ENCODE data around the gene IMMP2L.

The IMMP2L gene

DNA sequence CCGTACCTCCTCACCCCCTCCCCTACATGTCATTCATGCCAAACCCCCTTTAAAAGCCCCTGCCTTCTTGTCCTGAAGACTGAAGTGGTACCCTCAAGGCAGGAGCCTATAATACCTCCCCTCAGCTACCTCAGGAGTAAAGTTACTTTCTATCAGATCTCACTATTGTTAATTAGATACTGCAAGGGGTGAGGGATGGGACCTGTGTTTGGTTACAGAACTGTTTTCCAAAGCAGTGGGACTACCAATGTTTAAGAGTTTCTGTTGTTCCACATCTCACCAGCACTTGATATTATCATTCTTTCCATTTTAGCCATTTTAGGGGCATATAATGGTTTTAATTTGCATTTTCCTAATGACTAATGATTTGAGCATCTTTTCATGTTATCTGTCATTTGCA is 668.2 kb downstream of the IMMP2L start:
- no peak for DNase-seq

DNA sequence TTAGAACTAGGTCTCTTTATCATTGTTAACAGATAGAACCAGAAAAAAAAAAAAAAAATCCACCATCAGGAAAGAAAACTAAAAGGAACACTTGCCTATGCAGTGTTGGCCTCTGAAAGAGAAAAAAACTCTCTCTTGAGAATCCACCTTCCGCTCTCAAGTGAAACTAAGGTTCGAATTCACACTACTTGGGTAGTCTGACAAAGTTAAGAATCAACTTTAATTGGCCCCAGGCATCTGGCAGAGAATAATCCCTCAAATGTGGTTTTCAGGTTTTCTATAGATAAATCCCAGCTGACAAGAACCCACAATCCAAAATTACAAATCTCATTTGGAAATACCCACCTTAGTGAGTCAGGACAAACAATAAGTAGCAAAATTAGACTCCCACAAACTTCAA is 671.1 kb downstream of the IMMP2L start:
- no peak for DNase-seq

DNA sequence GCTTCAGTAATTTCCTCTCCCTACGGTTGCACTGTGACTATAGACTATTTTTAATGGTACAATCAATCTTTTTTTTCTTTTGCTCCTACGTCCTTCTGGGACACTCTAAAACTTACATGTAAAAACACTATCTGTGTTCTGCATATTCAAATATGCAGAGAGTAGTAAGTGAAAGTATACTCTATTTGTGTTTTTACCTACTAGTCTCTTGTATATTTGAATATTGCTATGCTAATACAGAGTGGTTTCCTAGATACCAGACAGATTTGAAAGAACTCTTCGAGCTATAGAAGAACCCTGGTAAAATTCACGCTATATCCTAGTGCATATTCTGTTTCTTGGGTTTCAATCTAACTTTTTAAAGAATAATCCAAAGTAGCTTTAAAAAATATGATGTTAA is 672.2 kb downstream of the IMMP2L start:
- no peak for DNase-seq

DNA sequence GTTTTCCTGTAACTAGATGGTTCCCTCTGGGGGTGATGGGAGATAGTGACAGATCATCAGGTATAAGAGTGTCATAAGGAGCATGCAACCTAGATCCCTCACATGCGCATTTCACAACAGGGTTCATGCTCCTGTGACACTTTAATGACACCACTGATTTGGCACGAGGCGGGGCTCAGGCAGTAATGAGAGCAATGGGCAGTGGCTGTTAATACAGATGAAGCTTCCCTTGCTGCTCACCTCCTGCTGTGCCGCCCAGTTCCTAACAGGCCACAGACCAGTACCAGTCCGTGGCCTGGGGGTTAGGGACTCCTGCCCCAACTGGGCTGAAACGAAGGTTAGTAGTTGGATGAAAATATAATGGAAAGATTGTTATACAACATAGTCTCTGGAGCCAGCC is 673.0 kb downstream of the IMMP2L start:
- DNase-seq = no peak

DNA sequence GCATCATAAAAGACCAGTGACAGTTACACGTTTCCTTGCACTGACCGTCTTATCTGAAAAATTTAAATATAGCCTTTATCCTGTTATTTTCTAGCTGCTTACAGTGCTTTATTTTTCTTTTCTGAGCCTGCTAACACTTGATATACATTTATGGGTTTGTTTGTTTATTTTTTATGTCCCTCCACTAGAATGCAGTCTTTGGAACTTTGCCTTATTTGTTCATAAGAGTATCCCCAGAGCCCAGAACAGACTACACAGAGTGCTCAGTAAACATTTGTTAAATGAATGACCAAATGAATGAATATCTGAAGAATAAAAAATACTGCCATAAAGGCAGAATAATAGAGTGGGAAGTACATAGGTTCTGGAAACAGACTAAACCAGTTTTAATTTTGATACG is 673.7 kb downstream of the IMMP2L start:
- no peak for DNase-seq

DNA sequence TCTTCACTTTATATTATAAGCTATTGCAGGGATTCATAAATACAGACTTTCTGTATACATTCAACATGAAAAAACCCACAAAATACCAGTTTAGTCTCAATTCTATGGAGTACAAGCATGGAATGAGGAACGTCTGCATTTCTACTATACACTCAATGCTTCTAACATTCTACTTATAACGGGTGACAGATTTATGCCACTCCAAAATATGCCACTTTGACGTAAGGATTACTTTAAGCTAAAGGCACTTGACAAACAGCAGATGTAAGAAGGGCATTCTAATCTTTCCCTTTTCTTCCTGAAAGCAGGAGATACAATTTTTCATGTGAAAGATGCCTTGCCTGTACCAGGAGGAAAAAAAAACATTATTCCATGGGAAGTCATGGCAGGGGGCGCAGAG is 676.8 kb downstream of the IMMP2L start:
- DNase-seq = no peak

DNA sequence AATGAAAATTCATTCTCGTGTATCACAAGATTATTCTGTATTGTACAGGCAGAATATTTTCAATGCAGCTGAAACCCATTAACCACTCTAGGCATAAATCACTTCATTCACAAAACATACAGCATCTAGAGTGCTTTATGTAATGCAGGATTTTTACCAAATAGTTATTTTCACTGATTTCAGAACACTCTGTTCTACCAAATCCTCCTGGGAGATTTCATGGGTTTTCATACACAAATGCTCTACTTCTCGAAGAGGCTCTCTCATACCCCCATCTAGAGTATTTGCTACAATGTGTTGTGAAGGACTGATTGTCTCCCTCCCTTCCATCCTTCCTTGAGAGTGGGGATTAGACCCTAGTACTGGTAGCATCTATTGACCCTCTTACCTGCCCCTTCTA is 680.6 kb downstream of the IMMP2L start:
- no peak for DNase-seq

DNA sequence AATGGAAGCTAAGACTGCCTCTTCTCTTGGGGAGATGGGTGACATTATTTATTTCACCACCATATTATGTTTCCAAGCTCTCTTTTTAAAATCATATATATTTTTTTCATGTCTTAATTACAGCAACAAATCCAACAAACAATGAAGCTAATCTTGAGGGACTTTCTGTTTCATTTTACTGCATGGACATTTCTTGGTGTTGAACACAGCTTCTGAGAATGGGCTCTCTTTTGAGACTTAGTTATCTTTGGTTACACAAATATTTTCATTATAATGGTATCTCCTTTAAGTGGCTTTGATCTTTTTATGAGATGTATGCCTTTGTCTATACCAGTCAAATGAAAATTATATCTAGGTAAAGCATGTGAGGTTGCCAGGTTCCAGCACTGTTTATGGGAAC is 681.3 kb downstream of the IMMP2L start:
- no peak for DNase-seq

DNA sequence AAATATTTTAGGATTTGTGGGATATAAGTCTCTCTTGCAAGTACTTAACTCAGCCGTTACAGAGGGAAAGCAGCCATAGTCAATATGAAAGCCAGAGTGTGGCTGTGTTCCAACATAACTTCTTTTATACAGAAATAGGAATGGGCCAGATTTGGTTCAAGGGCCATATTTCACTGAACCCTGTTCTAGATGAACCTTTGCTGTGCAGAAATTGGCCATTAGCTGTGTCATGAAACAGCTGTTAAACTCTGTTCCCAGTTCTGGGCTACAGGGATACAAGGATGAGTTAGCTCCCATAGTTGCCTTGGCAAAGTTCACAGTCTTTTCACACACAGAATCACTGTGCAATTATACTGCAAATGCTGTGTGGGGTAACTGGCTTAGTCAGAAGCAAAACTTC is 685.3 kb downstream of the IMMP2L start:
- DNase-seq = no peak

DNA sequence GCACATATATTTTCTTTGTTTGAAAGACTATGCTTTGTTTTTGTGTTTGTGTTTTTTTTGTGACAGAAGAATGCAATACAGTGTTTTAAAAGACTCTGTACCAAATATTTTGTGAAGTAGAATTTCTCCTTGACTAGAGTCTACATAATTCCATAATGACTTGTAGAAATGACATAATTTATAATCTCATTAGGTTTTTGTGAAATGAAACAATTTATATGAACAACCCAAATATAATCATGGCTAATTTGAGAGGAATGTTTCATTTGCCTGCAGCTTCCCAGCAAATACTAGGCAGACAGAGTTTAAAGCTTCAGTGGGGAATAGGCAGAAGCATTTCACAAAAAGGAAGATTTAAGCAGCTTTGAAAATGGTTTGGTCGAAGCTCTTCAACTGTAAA is 686.9 kb downstream of the IMMP2L start:
- DNase-seq = no peak

DNA sequence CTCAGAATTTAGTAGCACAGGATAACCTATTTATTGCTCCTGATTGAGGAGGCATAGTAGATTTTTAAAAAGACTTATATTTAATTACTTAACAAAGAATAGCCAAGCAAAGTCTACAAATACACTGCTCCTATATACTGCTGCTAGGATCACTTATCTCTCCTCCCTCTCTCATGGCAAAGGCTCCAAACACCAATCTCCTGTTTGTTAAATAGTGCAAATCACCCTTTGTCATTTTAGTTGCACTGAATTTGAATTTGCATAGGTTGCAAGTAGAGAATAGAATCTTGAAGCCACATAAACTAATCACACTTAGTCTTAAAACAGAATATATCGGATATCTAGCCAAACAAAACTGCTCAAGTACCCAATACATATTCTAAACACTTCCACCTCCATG is 690.4 kb downstream of the IMMP2L start:
- DNase-seq = no peak

DNA sequence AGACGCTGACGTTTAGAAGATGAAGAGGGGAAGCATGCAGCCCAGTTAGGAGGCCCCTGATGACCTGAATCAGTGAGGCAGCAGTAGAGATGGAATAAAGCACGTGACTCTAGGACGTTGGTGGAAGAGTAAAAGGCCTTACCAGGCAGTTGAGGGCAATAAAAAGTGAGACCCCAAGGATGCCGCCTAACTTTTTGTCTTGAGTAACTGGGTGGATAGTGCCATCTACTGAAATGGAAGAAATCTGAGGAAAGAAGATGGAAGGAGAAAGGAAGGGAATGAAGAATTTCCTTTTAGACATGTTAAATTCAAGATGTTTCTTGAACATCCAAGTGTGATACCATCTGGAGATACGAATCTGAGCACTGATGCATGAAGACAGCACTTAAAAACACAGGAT is 691.4 kb downstream of the IMMP2L start:
- DNase-seq = no peak

DNA sequence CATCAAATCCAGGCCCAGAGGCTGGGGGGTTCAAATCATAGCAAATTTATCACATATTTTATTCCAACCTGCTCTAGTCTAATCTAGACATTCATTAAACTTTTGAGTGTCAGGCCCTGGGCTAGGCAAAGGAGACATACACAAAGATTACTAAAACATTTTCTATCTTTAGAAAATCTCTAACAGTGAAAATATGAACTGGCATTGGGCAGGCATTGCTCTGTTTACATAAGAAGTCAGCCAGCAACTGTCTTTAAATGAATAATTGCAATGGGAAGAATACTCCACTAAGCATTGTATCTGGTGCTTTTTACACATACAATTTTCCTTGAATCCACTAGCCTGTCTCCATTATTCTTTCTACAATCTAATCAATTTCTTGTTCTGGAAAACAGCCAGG is 693.8 kb downstream of the IMMP2L start:
- no peak for DNase-seq

DNA sequence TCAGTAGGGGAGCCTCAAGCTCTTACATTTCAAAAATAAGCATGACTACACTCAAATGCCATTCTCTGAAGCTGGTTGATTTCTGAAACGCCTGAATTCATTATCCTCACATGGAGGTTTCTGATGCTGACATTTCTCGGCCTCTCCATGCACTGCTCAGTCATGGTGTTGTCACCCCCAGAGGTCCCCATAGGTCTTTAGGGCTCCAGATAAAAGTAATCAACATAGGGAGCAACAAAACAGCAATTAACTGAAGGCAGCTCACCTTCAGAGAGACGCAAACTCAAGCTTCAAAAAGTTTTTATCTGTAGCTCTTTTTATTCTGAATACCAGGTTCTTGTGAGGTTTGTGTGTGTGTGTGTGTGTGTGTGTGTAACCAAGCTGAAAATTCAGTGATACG is 694.5 kb downstream of the IMMP2L start:
- DNase-seq = no peak

DNA sequence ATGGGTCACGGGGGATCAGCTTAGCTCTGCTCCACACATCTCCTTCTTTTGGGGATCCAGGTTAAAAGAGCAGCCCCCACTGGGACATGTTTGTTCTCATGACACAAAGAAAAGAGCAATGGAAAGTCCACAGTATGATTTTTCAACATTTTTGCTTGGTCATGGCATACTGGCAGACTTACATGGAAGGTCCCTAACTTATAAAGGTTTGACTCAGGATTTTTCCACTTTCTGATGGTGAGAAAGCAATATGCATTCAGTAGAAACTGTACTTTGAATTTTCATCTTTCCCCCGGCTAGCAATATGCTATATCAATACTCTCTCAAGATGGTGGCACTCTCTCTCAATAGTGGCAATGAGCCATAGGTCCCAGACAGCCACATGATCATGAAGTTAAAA is 699.0 kb downstream of the IMMP2L start:
- DNase-seq = no peak

DNA sequence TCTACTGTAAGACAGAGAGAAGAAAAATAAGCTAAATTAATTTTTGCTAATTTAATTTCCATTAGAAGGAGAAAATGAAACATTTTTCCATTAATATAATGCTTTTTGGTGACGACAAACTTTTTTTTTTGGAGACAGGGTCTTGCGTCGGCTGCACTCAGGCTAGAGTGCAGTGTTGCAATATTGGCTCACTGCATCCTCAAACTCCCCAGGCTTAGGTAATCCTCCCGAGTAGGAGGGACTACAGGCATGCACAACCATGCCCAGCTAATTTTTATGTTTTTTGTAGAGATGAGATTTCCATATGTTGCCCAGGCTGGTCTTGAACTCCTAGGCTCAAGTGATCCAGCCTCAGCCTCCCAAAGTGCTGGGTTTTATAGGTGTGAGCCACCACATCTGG is 701.1 kb downstream of the IMMP2L start:
- no peak for DNase-seq

DNA sequence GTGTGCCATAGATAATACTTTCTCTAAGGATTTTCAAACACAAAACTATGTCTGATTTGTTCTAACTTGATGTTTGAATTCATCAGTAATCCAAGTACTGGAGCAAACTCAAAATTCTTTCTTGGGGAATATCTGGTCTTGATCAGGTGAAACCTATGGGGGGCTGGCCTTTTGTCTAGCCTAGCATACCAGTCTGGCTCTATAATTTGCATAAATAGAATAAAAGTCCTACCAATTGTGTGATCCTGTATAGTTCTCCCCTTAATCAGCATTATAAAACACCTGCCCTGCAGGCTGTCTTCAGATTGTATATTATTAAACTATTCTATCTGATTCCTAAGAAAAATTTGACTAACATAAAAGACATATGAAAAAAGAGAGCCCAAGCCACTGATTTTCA is 705.2 kb downstream of the IMMP2L start:
- no peak for DNase-seq

DNA sequence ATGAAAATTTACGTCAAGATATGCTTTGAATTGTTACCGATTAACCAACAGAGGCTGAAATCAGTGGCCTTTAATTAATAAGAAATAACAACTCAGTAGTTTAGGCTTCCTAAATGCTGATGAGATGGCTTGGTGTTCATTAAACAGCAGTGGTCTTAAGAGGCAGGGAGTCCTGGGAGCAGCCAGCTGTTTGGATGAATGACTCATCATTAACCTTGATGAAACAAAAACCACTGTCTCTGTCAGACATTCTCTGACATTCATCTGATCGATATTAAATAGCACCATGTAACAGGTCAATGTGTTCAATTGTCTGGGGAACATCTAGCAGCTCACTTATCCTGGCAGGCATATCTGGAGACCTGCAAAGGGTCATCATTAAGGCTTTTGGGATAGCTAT is 705.6 kb downstream of the IMMP2L start:
- DNase-seq = no peak

DNA sequence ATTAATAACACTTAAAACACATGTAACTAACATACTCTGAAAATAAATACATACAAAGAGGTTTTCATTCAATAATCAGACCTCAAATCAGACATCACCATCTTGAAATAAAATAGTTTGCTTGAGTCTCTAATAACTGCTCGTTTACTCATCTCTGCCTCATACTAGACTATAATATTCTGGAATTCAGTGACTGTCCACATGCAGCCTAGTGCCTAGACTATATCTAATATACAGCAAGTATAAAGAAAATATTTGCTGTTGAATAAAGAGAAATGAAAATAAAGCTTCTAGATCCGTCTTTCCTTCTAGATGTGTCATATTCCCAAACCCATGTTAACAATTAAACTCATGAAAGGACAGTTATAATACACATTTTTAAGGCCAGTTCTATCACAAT is 707.6 kb downstream of the IMMP2L start:
- DNase-seq = no peak

DNA sequence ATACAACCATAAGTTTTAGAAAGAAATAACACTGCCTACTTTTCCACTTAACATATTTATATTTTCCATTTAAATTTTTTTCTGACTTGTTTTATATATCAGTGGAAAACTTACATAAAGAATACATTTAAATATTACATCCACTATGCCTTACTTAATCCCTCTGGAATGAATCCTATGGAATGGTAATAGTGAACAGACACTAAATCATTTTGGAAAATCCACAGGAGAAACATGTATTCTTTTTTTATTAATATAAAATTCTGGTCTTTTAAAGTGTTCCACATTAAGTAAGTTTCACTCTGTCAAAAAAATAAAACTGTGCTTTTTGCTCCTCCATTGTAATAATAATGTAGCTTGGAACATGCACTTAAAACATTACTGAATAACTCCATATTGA is 708.1 kb downstream of the IMMP2L start:
- DNase-seq = no peak

DNA sequence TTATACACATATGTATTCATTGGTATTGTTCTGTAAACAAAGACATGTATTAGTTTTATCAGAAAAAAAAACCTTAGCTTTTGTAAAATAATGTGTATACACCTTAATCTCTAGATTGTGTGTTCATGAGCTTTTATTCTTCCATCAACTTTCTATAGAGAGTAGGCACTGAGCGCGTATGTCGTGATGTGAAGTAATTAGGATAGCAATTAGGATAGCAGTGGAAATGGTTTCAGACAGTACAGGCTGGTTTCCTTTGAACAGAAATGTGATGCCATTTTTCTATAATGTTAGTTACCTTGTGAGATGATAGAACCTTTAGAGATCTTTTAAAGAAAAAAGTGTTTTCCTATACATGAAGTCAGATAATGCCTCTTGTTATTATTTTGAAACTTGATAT is 709.0 kb downstream of the IMMP2L start:
- DNase-seq = no peak

DNA sequence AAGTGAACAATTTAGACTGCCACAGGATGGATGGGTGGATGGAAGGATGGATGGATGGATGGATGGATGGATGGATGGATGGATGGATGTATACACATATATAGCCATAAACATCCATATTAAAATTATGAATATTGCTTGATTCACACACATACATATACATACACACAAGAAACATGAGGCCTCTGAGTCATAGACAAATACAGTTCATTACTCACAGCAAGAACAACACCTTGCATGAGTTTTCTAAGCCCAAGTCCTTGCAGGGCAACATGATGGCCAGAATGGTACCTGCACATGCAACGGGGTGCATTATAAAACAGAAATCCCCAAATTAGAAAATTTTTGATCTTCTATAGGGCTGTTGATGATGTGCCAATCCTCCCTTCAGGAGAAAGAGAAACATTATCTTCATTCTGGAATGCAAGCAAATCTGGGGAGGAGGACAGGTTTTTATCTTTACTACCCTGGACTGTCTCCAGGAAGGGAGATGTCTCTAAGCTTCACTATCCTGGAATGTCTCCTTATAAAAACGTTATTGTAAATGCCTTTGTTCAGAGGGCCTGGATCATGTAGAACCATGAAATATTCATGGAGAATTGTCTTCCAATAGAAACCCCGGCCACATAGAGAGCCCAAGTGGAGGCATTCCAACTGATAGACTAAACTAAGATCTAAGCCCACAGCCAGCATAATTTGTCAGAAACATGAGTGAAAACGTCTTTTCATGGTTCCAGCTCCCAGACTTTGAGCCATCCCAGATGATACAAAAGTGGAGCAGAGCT is 709.9 kb downstream of the IMMP2L start:
- no peak for DNase-seq

DNA sequence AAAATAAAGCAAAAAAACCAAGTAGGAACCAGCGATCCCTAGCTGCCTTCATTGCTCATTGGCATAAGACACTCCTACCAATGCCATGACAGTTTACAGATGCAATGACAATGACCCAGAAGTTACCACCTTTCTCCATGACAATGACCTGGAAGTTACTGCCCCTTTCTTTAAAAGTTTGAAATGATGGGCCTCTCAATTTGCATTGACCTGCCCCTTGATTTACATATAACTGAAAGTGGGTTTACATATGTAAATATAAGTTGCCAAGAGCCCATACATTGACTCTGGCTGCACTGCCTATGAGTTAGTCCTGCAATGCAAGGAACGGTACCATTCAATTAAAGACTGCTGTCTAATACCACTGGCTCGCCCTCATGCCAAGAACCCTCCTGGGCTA is 712.1 kb downstream of the IMMP2L start:
- no peak for DNase-seq

DNA sequence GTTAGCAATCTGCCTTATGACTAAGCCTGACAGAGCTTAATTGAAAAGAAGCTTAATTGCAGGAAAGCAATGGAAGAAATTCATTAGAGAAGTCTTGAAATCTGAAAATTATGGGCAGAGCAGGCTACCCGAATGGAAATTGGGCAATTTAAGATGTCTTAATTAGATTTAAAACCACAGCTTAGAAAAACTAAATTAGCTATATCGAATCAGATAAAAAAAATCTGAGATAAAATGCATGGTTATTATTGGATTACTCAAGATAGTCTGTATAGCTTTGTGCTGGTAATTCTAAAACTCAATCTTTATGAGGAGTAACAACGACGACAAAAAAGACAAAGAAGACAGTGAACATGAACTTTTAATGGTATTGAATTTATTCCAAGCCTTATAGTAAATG is 719.5 kb downstream of the IMMP2L start:
- DNase-seq = no peak

DNA sequence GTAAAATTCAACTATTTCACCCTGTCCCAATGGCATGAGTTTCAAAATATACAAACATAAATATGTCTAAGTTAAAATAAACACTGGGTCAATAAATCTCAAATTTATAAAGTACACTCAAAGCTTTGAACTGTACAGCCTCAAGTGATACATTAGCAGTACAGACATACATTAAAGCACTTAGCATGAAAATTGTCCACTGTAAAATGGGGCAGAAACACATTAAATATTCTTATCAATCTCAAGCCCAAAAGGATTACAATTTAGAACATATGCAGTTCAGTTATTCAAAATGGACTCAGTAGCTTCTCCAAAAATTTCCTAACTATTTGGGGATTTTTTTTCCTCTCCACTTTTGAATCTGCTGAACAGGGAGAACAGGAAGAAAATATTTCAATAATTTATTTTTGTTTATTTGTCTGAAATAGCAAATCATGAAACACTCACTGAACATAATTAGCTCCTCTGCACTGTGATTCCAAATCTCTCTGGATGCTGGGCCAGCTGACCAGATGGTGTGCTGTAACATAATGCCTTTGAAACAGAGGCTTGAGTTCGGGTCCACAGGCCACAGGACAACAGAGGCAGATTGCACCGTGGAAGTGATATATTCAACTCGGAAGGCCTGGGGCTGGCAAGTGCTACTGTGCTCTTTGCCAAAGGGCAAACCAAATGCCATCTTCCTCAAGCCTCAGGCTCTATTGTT is 720.3 kb downstream of the IMMP2L start:
- DNase-seq = no peak
